IMR-90 (cell line): ENCODE measurements around the gene WNT2B. TPM values are rescaled to one million over a fixed set of nuclear protein-coding genes. Genes with fewer than 3 reads are reported as not detected.
A peak's percentile ranks its signal among the peaks of the same experiment; 100 is the strongest.

Experiments used
- ATAC-seq: fragments of 200-7000 bp; cut with Tn5 transposase; 2 replicates; pipeline ENCODE4 v1.9.1; 2020; ENCODE audit warnings: low read depth, mild to moderate bottlenecking, moderate library complexity
- BruUV-seq: library from RNA; stranded (reverse); fragments of 400-500 nt; replicated peaks from 2 replicates; lab custom pipeline; 2021; lab: Mats Ljungman, UMichigan
- CTCF ChIA-PET: fragments of 300-600 bp; formaldehyde crosslinking; extraction: SDS; loops from one replicate; lab custom pipeline; 2021; ENCODE audit warnings: antibody characterized with exemption; lab: Yijun Ruan, JAX
- POLR2A ChIA-PET: fragments of 300-600 bp; sonication (Branson Sonifier 250); formaldehyde crosslinking; loops from one replicate; lab custom pipeline; 2022; ENCODE audit warnings: antibody characterized with exemption; ENCODE audit not compliant: unreplicated experiment; lab: Charles Lee
- DNase-seq: peaks from one replicate; pipeline ENCODE4 v3.0.0; 2013
- H2AFZ ChIP-seq: replicated peaks from 2 replicates; pipeline ENCODE3; 2013; ENCODE audit warnings: low read length, mild to moderate bottlenecking; ENCODE audit not compliant: poor library complexity
- H2AK5ac ChIP-seq: 2 replicates; pipeline ENCODE4 v1.6.1; 2013; ENCODE audit warnings: low read depth, low read length, inconsistent platforms
- H2AK9ac ChIP-seq: replicated peaks from 2 replicates; pipeline ENCODE3; 2013; ENCODE audit warnings: mild to moderate bottlenecking, low read depth, low read length, moderate library complexity; ENCODE audit not compliant: poor library complexity
- H2BK120ac ChIP-seq: 2 replicates; pipeline ENCODE4 v1.6.1; 2013; ENCODE audit warnings: low read depth, low read length, inconsistent platforms
- H2BK15ac ChIP-seq: 3 replicates; pipeline ENCODE4 v1.6.1; 2013; ENCODE audit warnings: low read depth, low read length, inconsistent platforms
- H2BK20ac ChIP-seq: 2 replicates; pipeline ENCODE4 v1.6.1; 2013; ENCODE audit warnings: low read depth, mild to moderate bottlenecking, inconsistent platforms, low read length, moderate library complexity
- H2BK5ac ChIP-seq: 2 replicates; pipeline ENCODE4 v1.6.1; 2013; ENCODE audit warnings: mild to moderate bottlenecking, low read depth, low read length, inconsistent platforms; ENCODE audit not compliant: poor library complexity, severe bottlenecking
- H3K14ac ChIP-seq: replicated peaks from 2 replicates; pipeline ENCODE4 v1.6.1; 2013; ENCODE audit warnings: low read depth, low read length, inconsistent platforms
- H3K18ac ChIP-seq: 2 replicates; pipeline ENCODE4 v1.6.1; 2013; ENCODE audit warnings: low read depth, low read length, control low read depth
- H3K23ac ChIP-seq: 2 replicates; pipeline ENCODE4 v1.6.1; 2013; ENCODE audit warnings: low read depth, low read length, inconsistent platforms
- H3K27ac ChIP-seq: 2 replicates; pipeline ENCODE4 v1.5.1; 2013; ENCODE audit warnings: mild to moderate bottlenecking, control low read depth, low read length; ENCODE audit not compliant: insufficient read depth
- H3K27me3 ChIP-seq: 2 replicates; pipeline ENCODE4 v1.6.1; 2013; ENCODE audit warnings: low read length; ENCODE audit not compliant: control insufficient read depth, insufficient read depth
- H3K36me3 ChIP-seq: 2 replicates; pipeline ENCODE4 v1.6.1; 2013; ENCODE audit warnings: low read length, mixed read lengths; ENCODE audit not compliant: control insufficient read depth, insufficient read depth
- H3K4ac ChIP-seq: 2 replicates; pipeline ENCODE4 v1.6.1; 2013; ENCODE audit warnings: low read depth, low read length, inconsistent platforms
- H3K4me1 ChIP-seq: 2 replicates; pipeline ENCODE4 v1.6.1; 2013; ENCODE audit warnings: low read length, mixed read lengths; ENCODE audit not compliant: control insufficient read depth, insufficient read depth
- H3K4me2 ChIP-seq: 2 replicates; pipeline ENCODE4 v1.6.1; 2013; ENCODE audit warnings: low read depth, mild to moderate bottlenecking, control low read depth, low read length, moderate library complexity
- H3K4me3 ChIP-seq: 2 replicates; pipeline ENCODE4 v1.5.1; 2013; ENCODE audit warnings: low read depth, mild to moderate bottlenecking, control low read depth, low read length, moderate library complexity; ENCODE audit not compliant: insufficient read depth
- H3K56ac ChIP-seq: 2 replicates; pipeline ENCODE4 v1.6.1; 2013; ENCODE audit warnings: low read length, inconsistent platforms; ENCODE audit not compliant: insufficient read depth; ENCODE audit errors: extremely low read depth
- H3K79me1 ChIP-seq, 2 experiments: 2 replicates each; pipeline ENCODE4 v1.6.1; 2013; ENCODE audit warnings: low read length in 2 of 2, inconsistent platforms in 1 of 2, low read depth in 1 of 2
- H3K9ac ChIP-seq: 2 replicates; pipeline ENCODE4 v1.6.1; 2013; ENCODE audit warnings: low read depth, low read length, control low read depth
- H3K9me1 ChIP-seq: 2 replicates; pipeline ENCODE4 v1.6.1; 2013; ENCODE audit warnings: low read length, inconsistent platforms; ENCODE audit not compliant: insufficient read depth
- H3K9me3 ChIP-seq: 2 replicates; pipeline ENCODE4 v1.6.1; 2013; ENCODE audit warnings: low read length; ENCODE audit not compliant: control insufficient read depth, insufficient read depth
- H4K20me1 ChIP-seq: 2 replicates; pipeline ENCODE4 v1.6.1; 2013; ENCODE audit warnings: low read length, inconsistent platforms; ENCODE audit not compliant: insufficient read depth
- H4K5ac ChIP-seq: 2 replicates; pipeline ENCODE4 v1.6.1; 2013; ENCODE audit warnings: mild to moderate bottlenecking, low read depth, low read length, control low read depth
- H4K8ac ChIP-seq, 2 experiments: 2 replicates each; pipeline ENCODE4 v1.6.1; 2013; ENCODE audit warnings: low read depth in 2 of 2, low read length in 2 of 2, control low read depth in 1 of 2, inconsistent platforms in 1 of 2
- H4K91ac ChIP-seq: 2 replicates; pipeline ENCODE4 v1.6.1; 2013; ENCODE audit warnings: low read depth, low read length, inconsistent platforms; ENCODE audit not compliant: insufficient read depth
- BHLHE40 ChIP-seq: fragments of 150-350 bp; IDR thresholded peaks from 2 replicates; pipeline ENCODE4 v1.6.1; 2016; ENCODE audit warnings: mild to moderate bottlenecking, low read depth, low read length
- CEBPB ChIP-seq: IDR thresholded peaks from 2 replicates; pipeline ENCODE4 v1.6.1; 2012; ENCODE audit warnings: low read depth, low read length, improper control_type of control experiment
- CTCF ChIP-seq: conservative IDR thresholded peaks from 2 replicates; pipeline ENCODE4 v1.5.1; 2012; ENCODE audit warnings: mild to moderate bottlenecking, low read depth, low read length, improper control_type of control experiment
- ELK1 ChIP-seq: fragments of 150-350 bp; IDR thresholded peaks from 2 replicates; pipeline ENCODE4 v1.6.1; 2016; ENCODE audit warnings: low read depth, mild to moderate bottlenecking, low read length, moderate library complexity, borderline replicate concordance
- FOS ChIP-seq: fragments of 150-350 bp; IDR thresholded peaks from 2 replicates; pipeline ENCODE4 v1.6.1; 2016; ENCODE audit warnings: low read depth, low read length
- MAZ ChIP-seq: IDR thresholded peaks from 2 replicates; pipeline ENCODE4 v1.6.1; 2012; ENCODE audit warnings: low read depth, mild to moderate bottlenecking, low read length, improper control_type of control experiment, moderate library complexity, borderline replicate concordance
- MXI1 ChIP-seq: IDR thresholded peaks from 2 replicates; pipeline ENCODE4 v1.6.1; 2012; ENCODE audit warnings: low read depth, mild to moderate bottlenecking, low read length, moderate library complexity, borderline replicate concordance
- NFE2L2 ChIP-seq: fragments of 150-350 bp; IDR thresholded peaks from 2 replicates; pipeline ENCODE4 v1.6.1; 2016; ENCODE audit warnings: low read depth, mild to moderate bottlenecking, low read length
- POLR2A ChIP-seq: IDR thresholded peaks from 2 replicates; pipeline ENCODE4 v1.6.1; 2012; ENCODE audit warnings: mild to moderate bottlenecking, low read depth, low read length
- RCOR1 ChIP-seq: IDR thresholded peaks from 2 replicates; pipeline ENCODE4 v1.6.1; 2012; ENCODE audit warnings: mild to moderate bottlenecking, low read length, improper control_type of control experiment; ENCODE audit not compliant: insufficient replicate concordance
- SMC3 ChIP-seq: fragments of 150-350 bp; IDR thresholded peaks from 2 replicates; pipeline ENCODE4 v1.6.1; 2016; ENCODE audit warnings: low read depth, mild to moderate bottlenecking, antibody characterized with exemption, low read length, moderate library complexity
- USF2 ChIP-seq: fragments of 150-350 bp; IDR thresholded peaks from 2 replicates; pipeline ENCODE4 v1.6.1; 2017; ENCODE audit warnings: mild to moderate bottlenecking, antibody characterized with exemption, low read length, low read depth
- WGBS, 2 experiments: methylation state at CpG; one replicate each; pipeline versions ENCODE4 v1.1.5 to v1.1.7; 2013; ENCODE audit warnings: missing lambda C conversion rate in 2 of 2; ENCODE audit not compliant: insufficient read length in 1 of 2; ENCODE audit errors: extremely low coverage in 2 of 2; 5-methylcytosine and 5-hydroxymethylcytosine counted together
- dilution Hi-C: fragments of 300-500 bp; cut with HindIII; formaldehyde crosslinking; loops from one replicate; pipeline ENCODE4 v1.14.3; 2018; ENCODE audit warnings: low sequenced_read_pairs; ENCODE audit not compliant: unreplicated experiment
- in situ Hi-C: fragments of 300-500 bp; cut with MboI; formaldehyde crosslinking; loops from 3 replicates; pipeline ENCODE4 v1.14.3; 2019; ENCODE audit warnings: low sequenced_read_pairs, inconsistent platforms, mixed read lengths
- intact Hi-C: fragments of 100-400 bp; cut with micrococcal nuclease; formaldehyde crosslinking; loops from 2 replicates; pipeline ENCODE4 v1.10.0; 2022
- polyA plus RNA-seq, 3 experiments: library from polyadenylated mRNA; depleted of rRNA; stranded (reverse); fragments of >200 nt; gene quantifications; 2 replicates each; pipeline ENCODE4 v1.2.3, GENCODE V29; 2012; ENCODE audit warnings: low replicate concordance in 1 of 3
- total RNA-seq: library from RNA; depleted of rRNA; stranded (reverse); fragments of >200 nt; gene quantifications from 2 replicates; pipeline ENCODE4 v1.2.3, GENCODE V29; 2012

The WNT2B gene
- total and polyA plus RNA-seq, 2 of the 4 experiments (the other 2 are of a cell fraction): 0.50 to 0.54 TPM

GRCh38 chr1:112501810-112502641 lies 6.7 kb upstream of the WNT2B start:
- 0 out of 2 replicates have a peak overlapping the region, but pooled peaks have one; percentile 28 for H3K4ac ChIP-seq
- H3K27me3 ChIP-seq: peaks cover 27% of the 10 kb centered on the region
- no peaks in the 10 kb centered on the region for H4K20me1 ChIP-seq
- peak overlapping the region; percentile 88 for H2AFZ ChIP-seq
- H3K18ac ChIP-seq: no peak overlapping the region
- ATAC-seq: peak; percentile 89
- peak overlapping the region; percentile 42; the same call in 1 of the 2 replicates for H3K14ac ChIP-seq
- H3K9ac ChIP-seq: 0 out of 2 replicates have a peak overlapping the region, but pooled peaks have one; percentile 19
- H3K79me1 ChIP-seq: no peaks in the 10 kb centered on the region
- no peak overlapping the region; the same call in 1 of the 2 replicates for H4K91ac ChIP-seq
- no peak overlapping the region for H2BK15ac ChIP-seq
- no peaks in the 10 kb centered on the region for H3K9me3 ChIP-seq
- no peak overlapping the region for H2BK20ac ChIP-seq
- in situ Hi-C loops (loop anchor here (5.0 to 10.0 kb wide), 2 partner anchors 115 to 203 kb away; partner anchors contain the start of genes CAPZA1, RHOC and ST7L), dilution Hi-C loops (no loop called here), intact Hi-C loops (loop anchor here (1.0 to 2.0 kb wide), 3 partner anchors 43 to 205 kb away; partner anchors contain the start of gene RHOC)
- H4K8ac ChIP-seq: peak overlapping the region in 1 of 2 experiments; percentile 74; a peak in 1 of 4 replicates
- H3K23ac ChIP-seq: no peak overlapping the region
- ChIA-PET CTCF (interaction anchor here (0.5 to 2.4 kb wide), 38 partner anchors 10 to 257 kb away, joined by 3 to 18 read pairs (median 4); partner anchors contain the start of gene MOV10), POLR2A (interaction anchor here (0.6 to 1.1 kb wide), 4 partner anchors 9 to 109 kb away, joined by 3 to 5 read pairs (median 3); no protein-coding TSS in a partner anchor)
- no peak overlapping the region for H2AK9ac ChIP-seq
- H3K4me3 ChIP-seq: peak overlapping the region; percentile 40
- peak overlapping the region; percentile 23; the same call in 1 of the 2 replicates for H2BK120ac ChIP-seq
- 0% methylated on average over 44 of the region's 65 CpGs; no CpG with 5 or more reads in 1 of the 2 experiments for WGBS, 2 experiments
- H3K9me1 ChIP-seq: no peaks in the 10 kb centered on the region
- H3K36me3 ChIP-seq: no peaks in the 10 kb centered on the region
- BruUV-seq: no TSS peak
- peak overlapping the region; percentile 25; the same call in 1 of the 2 replicates for H2AK5ac ChIP-seq
- H4K5ac ChIP-seq: no peak overlapping the region
- H3K4me2 ChIP-seq: peak overlapping the region; percentile 59
- no peak overlapping the region for H3K56ac ChIP-seq
- peaks cover 6% of the 10 kb centered on the region; the same call in 1 of the 2 replicates for H3K4me1 ChIP-seq
- peak; percentile 54 for DNase-seq
- H3K27ac ChIP-seq: no peak overlapping the region; the same call in 1 of the 2 replicates
- no peak overlapping the region for H2BK5ac ChIP-seq
- TF ChIP-seq CEBPB (no peak), BHLHE40 (no peak), CTCF (peak; percentile 73), USF2 (no peak), RCOR1 (no peak), POLR2A (no peak), SMC3 (peak; percentile 78), FOS (no peak), ELK1 (no peak), NFE2L2 (no peak), MAZ (no peak), MXI1 (no peak)
